ENCODE measurements around the gene DUS3L.

DUS3L gene, protein sequence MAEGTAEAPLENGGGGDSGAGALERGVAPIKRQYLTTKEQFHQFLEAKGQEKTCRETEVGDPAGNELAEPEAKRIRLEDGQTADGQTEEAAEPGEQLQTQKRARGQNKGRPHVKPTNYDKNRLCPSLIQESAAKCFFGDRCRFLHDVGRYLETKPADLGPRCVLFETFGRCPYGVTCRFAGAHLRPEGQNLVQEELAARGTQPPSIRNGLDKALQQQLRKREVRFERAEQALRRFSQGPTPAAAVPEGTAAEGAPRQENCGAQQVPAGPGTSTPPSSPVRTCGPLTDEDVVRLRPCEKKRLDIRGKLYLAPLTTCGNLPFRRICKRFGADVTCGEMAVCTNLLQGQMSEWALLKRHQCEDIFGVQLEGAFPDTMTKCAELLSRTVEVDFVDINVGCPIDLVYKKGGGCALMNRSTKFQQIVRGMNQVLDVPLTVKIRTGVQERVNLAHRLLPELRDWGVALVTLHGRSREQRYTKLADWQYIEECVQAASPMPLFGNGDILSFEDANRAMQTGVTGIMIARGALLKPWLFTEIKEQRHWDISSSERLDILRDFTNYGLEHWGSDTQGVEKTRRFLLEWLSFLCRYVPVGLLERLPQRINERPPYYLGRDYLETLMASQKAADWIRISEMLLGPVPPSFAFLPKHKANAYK

DNA sequence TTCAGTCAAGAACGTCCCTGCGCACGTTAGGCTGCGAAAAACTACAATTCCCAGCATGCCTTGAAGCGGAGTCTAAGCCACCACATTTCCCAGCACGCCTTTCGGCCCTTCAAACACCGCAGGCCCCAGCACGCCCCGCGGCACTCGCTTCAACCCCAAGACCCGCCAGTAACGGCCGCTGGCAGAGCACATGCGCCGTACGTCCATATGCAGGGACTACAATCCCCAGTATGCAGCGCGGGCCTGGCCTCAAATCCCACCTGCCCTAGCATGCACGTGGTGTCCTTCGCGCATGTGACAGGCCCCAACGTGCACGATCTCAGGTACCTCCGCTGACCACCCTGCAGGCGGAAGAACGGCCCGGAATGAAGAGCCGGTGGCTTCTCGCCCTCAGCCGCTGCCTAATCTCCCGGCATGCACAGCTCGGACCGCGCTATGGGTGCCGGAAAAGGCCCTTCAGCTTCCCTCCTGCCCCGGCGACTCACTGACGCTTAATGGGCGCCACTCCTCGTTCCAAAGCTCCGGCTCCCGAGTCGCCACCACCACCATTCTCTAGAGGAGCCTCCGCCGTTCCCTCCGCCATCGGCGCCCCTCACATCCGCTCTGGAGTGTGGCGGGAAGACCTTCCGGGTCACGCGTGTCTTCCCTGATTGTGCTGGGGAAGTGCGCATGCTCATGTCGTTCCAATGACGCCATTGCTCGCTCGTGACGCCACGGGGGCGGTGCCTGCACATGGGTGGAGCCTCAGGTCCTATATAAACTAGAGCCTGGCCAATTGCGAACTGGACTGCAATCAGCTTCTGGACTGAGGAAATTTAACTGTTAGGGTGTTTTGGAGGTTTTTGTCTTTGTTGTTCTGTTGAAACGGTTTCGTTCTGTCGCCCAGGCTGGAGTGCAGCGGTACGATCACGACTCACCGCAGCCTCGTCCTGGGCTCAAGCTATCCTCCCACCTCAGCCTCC, at the start of gene DUS3L:
TSS of gene DUS3L (minus strand) at position 605 of the 962 bp plus-strand sequence. CDS start at position 583, 22 bp downstream.
- DNase-seq (ENCODE audit: low read depth) = peak; percentile 98
- TF ChIP-seq, protein P1, sequence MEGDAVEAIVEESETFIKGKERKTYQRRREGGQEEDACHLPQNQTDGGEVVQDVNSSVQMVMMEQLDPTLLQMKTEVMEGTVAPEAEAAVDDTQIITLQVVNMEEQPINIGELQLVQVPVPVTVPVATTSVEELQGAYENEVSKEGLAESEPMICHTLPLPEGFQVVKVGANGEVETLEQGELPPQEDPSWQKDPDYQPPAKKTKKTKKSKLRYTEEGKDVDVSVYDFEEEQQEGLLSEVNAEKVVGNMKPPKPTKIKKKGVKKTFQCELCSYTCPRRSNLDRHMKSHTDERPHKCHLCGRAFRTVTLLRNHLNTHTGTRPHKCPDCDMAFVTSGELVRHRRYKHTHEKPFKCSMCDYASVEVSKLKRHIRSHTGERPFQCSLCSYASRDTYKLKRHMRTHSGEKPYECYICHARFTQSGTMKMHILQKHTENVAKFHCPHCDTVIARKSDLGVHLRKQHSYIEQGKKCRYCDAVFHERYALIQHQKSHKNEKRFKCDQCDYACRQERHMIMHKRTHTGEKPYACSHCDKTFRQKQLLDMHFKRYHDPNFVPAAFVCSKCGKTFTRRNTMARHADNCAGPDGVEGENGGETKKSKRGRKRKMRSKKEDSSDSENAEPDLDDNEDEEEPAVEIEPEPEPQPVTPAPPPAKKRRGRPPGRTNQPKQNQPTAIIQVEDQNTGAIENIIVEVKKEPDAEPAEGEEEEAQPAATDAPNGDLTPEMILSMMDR (conservative IDR thresholded peaks at IDR 0.05; ENCODE audit: control insufficient read depth, insufficient read depth, low read depth, low read length) = no peak
- peak within 1 kb of the TSS; percentile 93 for H3K4me3 ChIP-seq (ENCODE audit: control insufficient read depth, low read depth, low read length)

DNA sequence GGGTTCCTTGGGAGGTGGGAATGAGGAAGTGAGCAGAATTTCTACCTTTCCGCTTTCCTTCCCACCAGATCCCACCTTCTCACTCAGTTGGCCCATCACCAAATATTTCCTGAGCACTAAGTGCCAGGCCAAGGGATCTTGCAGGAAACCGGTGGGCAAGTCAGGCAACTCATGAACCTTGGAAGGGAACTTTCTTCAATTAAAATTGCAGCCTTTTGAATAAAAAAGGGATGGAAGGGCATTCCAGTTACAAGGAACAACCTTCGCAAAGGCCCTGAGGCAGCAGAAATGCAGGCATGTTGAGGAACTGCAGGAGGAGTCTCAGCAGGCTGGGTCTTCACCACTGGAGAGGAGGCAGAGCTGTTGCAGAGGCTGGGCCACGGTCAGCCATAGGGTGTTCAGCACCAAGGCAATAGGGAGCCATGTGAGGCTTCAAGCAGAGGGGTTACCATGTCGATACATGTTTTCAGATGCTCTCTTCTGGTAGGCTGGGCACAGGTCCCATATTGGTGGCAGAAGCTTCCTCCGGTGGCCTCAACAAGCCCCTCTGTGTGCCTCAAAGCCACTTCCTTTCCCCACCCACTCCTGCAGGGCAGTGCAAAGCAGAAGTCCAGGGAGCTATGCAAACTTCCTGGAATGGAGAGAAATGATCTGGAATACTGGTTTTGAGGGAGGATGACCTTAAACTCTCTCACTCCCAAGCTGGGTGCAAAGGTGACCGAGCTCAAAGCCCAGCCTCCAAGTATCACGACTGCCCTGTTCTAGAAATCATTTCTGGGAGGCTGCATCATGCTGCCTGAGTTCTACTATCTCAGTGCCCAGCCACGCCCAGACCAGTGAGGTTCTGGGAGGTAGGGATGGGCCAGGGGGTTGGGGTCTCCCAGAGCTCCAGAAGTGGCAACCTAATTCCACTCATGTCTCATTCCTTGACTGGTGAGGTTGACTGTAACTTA, 48.4 kb upstream of the DUS3L start, which contains the start of gene FUT6:
TSS of gene FUT6 (minus strand) at position 638 of the 953 bp plus-strand sequence. CDS start 7,135 bp downstream, outside the sequence.
- TF ChIP-seq, protein P1 (conservative IDR thresholded peaks at IDR 0.05; ENCODE audit: control insufficient read depth, insufficient read depth, low read depth, low read length) = no peak
- H3K4me3 ChIP-seq (ENCODE audit: control insufficient read depth, low read depth, low read length) = no peak within 1 kb of the TSS
- no peak for DNase-seq (ENCODE audit: low read depth)

DNA sequence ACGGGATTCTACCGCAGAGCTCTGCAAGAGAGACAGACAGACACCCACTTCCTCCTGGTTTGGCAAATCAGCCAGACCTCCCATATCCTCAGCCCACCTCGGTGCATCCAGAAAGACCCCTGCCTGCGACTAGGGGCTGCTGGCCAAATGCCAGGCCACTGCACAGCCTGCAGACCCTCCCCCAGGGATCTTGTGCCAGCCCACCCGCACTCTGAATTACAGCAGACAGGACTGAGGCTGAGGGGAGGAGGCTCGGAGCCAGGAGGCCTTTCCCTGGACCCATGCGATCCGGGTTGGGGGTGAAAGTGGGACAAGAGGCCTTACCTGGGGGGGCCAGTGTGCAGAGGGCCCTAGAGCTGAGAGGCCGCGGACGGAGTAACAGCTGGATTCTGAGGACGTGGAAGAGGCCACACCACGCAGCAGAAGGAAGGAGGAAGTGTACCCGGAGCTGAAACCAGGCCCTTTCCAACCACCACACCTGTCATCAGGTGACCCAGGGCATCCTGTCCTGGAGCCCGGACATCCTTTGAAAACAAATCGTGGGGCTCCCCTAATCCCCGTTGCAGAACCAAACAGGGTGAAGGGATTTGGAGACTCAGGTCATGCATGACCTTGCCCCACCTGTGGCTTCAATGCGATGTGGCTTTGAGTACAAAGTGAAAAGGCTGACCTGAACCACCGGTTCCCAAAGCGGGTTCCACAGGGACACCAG, 47.5 kb upstream of the DUS3L start:
- DNase-seq (ENCODE audit: low read depth) = no peak
- H3K4me3 ChIP-seq (ENCODE audit: control insufficient read depth, low read depth, low read length) = no peak overlapping the region
- TF ChIP-seq, protein P1 (conservative IDR thresholded peaks at IDR 0.05; ENCODE audit: control insufficient read depth, insufficient read depth, low read depth, low read length) = no peak

DNA sequence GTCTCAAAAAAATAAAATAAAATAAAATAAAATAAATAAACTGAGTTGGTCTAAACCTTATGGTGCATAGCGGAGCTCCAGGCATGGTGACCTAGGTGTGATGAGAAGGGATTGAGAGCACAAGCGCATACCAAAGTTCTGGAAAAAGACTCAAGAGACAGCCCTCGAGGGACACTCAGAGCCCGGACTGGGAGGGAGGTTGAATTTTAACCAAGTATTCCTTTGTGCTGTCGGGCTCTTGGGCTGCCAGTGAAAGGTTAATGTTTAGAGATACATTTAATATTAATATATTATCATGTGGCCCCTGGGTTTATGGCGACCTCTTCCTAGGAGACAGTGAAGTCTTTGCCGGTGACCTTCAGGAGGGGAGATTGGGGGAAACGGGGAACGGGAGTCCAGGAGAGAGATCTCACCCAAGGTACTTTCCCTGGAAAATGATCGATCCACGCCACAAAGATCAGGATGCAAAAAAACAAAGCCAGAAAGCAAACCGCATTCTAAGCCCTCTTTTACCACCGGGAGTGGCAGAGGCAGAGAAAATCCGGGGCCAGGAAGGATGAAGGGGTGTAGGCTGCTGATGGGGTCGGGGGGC, 46.9 kb upstream of the DUS3L start:
- no peak for DNase-seq (ENCODE audit: low read depth)
- no peak overlapping the region for H3K4me3 ChIP-seq (ENCODE audit: control insufficient read depth, low read depth, low read length)
- TF ChIP-seq, protein P1 (conservative IDR thresholded peaks at IDR 0.05; ENCODE audit: control insufficient read depth, insufficient read depth, low read depth, low read length) = no peak

DNA sequence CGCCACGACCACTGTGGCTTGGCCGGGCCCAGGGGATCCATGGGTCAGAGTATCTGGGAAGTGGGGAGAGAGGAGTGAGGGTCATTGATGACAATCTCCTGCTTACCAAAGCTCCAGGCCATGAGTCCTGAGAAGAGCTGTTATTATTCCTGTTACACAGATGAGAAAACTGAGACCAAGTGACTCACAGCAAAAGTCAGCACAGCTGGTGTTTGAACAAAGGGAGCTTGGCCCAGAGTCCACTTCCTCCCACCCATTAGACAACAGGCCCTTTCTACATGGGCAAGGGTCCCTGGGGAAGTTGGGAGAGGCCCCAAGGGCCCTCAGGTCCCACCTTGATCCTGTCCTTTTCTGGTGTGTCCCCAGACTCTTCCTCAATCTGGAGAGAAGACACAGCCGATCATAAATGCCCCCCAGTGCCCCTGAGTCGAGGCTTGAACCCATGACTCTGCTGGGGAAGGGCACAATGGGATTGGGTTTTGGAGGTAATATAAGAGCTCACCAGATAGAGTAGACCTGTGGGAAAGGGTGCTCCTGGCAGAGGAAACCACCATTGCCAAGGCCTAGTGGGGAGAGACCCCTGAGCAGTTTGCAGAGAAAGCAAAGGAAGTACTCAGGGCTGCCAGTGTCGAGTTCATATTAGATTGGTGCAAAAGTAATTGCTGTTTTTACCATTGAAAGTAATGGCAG, 41.7 kb upstream of the DUS3L start:
- no peak overlapping the region for H3K4me3 ChIP-seq (ENCODE audit: control insufficient read depth, low read depth, low read length)
- DNase-seq (ENCODE audit: low read depth) = no peak
- TF ChIP-seq, protein P1 (conservative IDR thresholded peaks at IDR 0.05; ENCODE audit: control insufficient read depth, insufficient read depth, low read depth, low read length) = no peak
